ENCODE data around the gene CLK2. TPM values are rescaled to one million over a fixed set of nuclear protein-coding genes. Genes with fewer than 3 reads are reported as not detected.
"Not testable (repeated sequence)": the region's sequence is repeated elsewhere in the genome, so short reads cannot be mapped to it uniquely, and the experiment has no call there.

CLK2 gene
- total and polyA plus RNA-seq, 7 experiments from 2014 or later, result 16.7 to 137 (median 73.7) TPM

DNA sequence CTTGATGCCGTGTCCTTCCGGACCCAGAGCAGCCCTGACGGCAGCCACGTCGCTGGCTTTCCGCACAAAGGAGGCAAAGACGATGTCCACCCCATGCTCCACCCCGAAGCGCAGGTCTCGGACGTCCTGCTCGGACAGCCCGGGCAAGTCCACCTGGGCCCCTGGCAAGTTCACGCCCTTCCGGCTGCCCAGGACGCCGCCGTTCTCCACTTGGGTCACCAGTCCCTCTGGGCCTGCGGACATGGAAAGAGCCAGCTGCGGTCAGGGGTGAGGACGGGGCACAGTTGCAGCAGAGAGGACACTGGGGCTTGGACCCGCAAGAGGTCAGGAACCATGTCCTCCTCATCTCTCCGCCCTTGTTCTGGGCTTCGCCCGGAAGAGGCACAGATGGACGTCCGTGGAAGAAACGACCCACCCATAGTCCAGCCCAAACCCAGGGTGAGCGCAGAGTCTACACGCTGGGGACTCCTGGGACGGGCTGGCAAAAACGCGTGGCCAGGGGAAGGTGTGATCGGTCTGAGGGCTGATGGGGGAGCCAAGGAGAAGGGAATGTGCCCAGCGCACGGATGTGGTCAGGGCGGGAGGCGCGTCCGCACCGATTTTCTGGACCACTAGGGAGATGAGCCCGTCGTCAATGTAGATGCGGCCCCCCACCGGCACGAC lies 21.3 kb upstream of the CLK2 start:
- no peak for ATAC-seq
- Histone ChIP-seq H3K4me1 (ENCODE audit: control insufficient read depth in 2 of 2, insufficient read depth in 2 of 2, low read length in 2 of 2) (no peaks in the 10 kb centered on the region), H3K27me3 (ENCODE audit: control insufficient read depth in 2 of 2, insufficient read depth in 2 of 2, low read length in 2 of 2) (no peaks in the 10 kb centered on the region), H3K27ac (ENCODE audit: low read depth, low read length) (no peak overlapping the region), H3K4me3 (ENCODE audit: low read length) (no peak overlapping the region), H3K9me3 (ENCODE audit: control insufficient read depth in 2 of 3, low read length in 3 of 3) (no peaks in the 10 kb centered on the region), H3K36me3 (ENCODE audit: control insufficient read depth in 2 of 3, insufficient read depth in 3 of 3, low read length in 3 of 3) (no peaks in the 10 kb centered on the region)
- H3K4me3 Mint-ChIP-seq, result peak overlapping the region in 1 of 10 donors; percentile 65
- intact Hi-C loops (cut with micrococcal nuclease), result no loop called here
- POLR2A ChIA-PET, result no interaction called here
- H3K27me3 Mint-ChIP-seq, result peaks cover 31 to 56% (median 39%) of the 10 kb centered on the region in 5 donors
- CTCF ChIA-PET, result no interaction called here
- no peaks in the 10 kb centered on the region for H3K9me3 Mint-ChIP-seq
- H3K36me3 Mint-ChIP-seq, result no peaks in the 10 kb centered on the region
- peaks cover 3 to 15% (median 4%) of the 10 kb centered on the region in 7 donors for H3K4me1 Mint-ChIP-seq
- no peak overlapping the region for H3K27ac Mint-ChIP-seq
- no peak for DNase-seq

DNA sequence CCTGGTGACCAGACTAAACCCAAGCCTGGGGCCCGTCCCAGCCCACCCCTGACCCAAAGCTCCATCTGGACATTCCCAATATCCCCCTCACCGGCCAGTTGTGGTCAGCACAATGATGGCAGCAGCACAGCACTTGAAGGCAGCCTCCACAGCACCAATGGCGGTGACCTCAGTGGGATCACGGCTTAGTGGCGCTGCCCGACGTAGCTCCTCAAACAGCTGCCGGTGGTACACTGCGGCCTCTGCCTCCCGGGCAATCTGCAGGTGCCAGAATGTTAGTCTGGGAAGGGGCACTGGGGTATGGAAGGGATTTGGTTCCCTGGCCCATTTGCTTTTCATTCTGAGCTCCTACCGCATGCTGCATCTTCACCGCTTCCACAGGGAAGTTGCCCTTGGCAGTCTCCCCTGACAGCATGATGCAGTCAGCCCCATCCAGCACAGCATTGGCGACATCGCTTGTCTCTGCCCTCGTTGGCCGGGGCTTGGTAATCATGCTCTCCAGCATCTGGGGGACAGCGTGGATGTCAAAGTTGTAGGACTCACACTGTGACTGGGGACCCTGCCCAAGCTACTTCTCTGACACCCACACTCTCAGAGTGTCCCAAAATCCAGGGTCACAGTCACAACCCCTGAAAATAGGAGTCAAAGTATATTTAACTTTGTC lies 19.9 kb upstream of the CLK2 start:
- ATAC-seq (no peak), DNase-seq (no peak)
- H3K4me1 ChIP-seq (ENCODE audit: control insufficient read depth in 2 of 2, insufficient read depth in 2 of 2, low read length in 2 of 2), result no peaks in the 10 kb centered on the region
- H3K4me1 Mint-ChIP-seq, result peaks cover 3 to 15% (median 4%) of the 10 kb centered on the region in 7 donors
- H3K27ac Mint-ChIP-seq, result no peak overlapping the region
- no peaks in the 10 kb centered on the region for H3K27me3 ChIP-seq (ENCODE audit: control insufficient read depth in 2 of 2, insufficient read depth in 2 of 2, low read length in 2 of 2)
- no peak overlapping the region for H3K27ac ChIP-seq (ENCODE audit: low read depth, low read length)
- CTCF ChIA-PET, result no interaction called here
- no peaks in the 10 kb centered on the region for H3K9me3 Mint-ChIP-seq
- no peaks in the 10 kb centered on the region for H3K36me3 ChIP-seq (ENCODE audit: control insufficient read depth in 2 of 3, insufficient read depth in 3 of 3, low read length in 3 of 3)
- no peak overlapping the region for H3K4me3 ChIP-seq (ENCODE audit: low read length)
- H3K36me3 Mint-ChIP-seq, result no peaks in the 10 kb centered on the region
- intact Hi-C loops (cut with micrococcal nuclease), result no loop called here
- no peak overlapping the region for H3K4me3 Mint-ChIP-seq
- POLR2A ChIA-PET, result no interaction called here
- peaks cover 31 to 52% (median 39%) of the 10 kb centered on the region in 5 donors for H3K27me3 Mint-ChIP-seq
- no peaks in the 10 kb centered on the region for H3K9me3 ChIP-seq (ENCODE audit: control insufficient read depth in 2 of 3, low read length in 3 of 3)

- H3K4me1 Mint-ChIP-seq; H3K27me3 ChIP-seq (ENCODE audit: control insufficient read depth in 2 of 2, insufficient read depth in 2 of 2, low read length in 2 of 2): not testable (repeated sequence)
These were observed 17.7 kb upstream of the CLK2 start for GRCh38 chr1:155291006-155291405.

GRCh38 chr1:155287987-155288543 lies 14.8 kb upstream of the CLK2 start:
- H3K36me3 ChIP-seq (ENCODE audit: control insufficient read depth in 2 of 3, insufficient read depth in 3 of 3, low read length in 3 of 3), result no peaks in the 10 kb centered on the region
- intact Hi-C loops (cut with micrococcal nuclease), result no loop called here
- ATAC-seq (no peak), DNase-seq (no peak)
- Mint-ChIP-seq H3K4me3 (no peak overlapping the region), H3K9me3 (no peaks in the 10 kb centered on the region), H3K27ac (no peak overlapping the region), H3K27me3 (peaks cover 0 to 9% (median 0%) of the 10 kb centered on the region in 5 donors), H3K36me3 (no peaks in the 10 kb centered on the region), H3K4me1 (peaks cover 0 to 1% (median 0%) of the 10 kb centered on the region in 7 donors)
- POLR2A ChIA-PET, result no interaction called here
- no peaks in the 10 kb centered on the region for H3K27me3 ChIP-seq (ENCODE audit: control insufficient read depth in 2 of 2, insufficient read depth in 2 of 2, low read length in 2 of 2)
- CTCF ChIA-PET, result no interaction called here
- H3K27ac ChIP-seq (ENCODE audit: low read depth, low read length), result no peak overlapping the region
- no peaks in the 10 kb centered on the region for H3K4me1 ChIP-seq (ENCODE audit: control insufficient read depth in 2 of 2, insufficient read depth in 2 of 2, low read length in 2 of 2)
- no peaks in the 10 kb centered on the region for H3K9me3 ChIP-seq (ENCODE audit: control insufficient read depth in 2 of 3, low read length in 3 of 3)
- H3K4me3 ChIP-seq (ENCODE audit: low read length), result no peak overlapping the region

More at GRCh38 chr1:155291006-155291405, 17.7 kb upstream of the CLK2 start:
- H3K27ac Mint-ChIP-seq; DNase-seq; H3K9me3 Mint-ChIP-seq; CTCF ChIA-PET; H3K36me3 ChIP-seq (ENCODE audit: control insufficient read depth in 2 of 3, insufficient read depth in 3 of 3, low read length in 3 of 3); ATAC-seq; H3K27ac ChIP-seq (ENCODE audit: low read depth, low read length); H3K4me3 Mint-ChIP-seq; H3K36me3 Mint-ChIP-seq; H3K4me3 ChIP-seq (ENCODE audit: low read length); intact Hi-C loops (cut with micrococcal nuclease); POLR2A ChIA-PET; H3K9me3 ChIP-seq (ENCODE audit: control insufficient read depth in 2 of 3, low read length in 3 of 3); H3K4me1 ChIP-seq (ENCODE audit: control insufficient read depth in 2 of 2, insufficient read depth in 2 of 2, low read length in 2 of 2): not testable (repeated sequence)
- H3K27me3 Mint-ChIP-seq, result peaks cover 19 to 33% (median 20%) of the 10 kb centered on the region in 5 donors

GRCh38 chr1:155286544-155286943 lies 13.2 kb upstream of the CLK2 start:
- ChIA-PET POLR2A (no interaction called here), CTCF (no interaction called here)
- no peak overlapping the region for H3K27ac ChIP-seq (ENCODE audit: low read depth, low read length)
- DNase-seq (no peak), ATAC-seq (no peak)
- no peak overlapping the region for H3K4me3 ChIP-seq (ENCODE audit: low read length)
- H3K36me3 ChIP-seq (ENCODE audit: control insufficient read depth in 2 of 3, insufficient read depth in 3 of 3, low read length in 3 of 3), result no peaks in the 10 kb centered on the region
- Mint-ChIP-seq H3K4me1 (peaks cover 0 to 1% (median 0%) of the 10 kb centered on the region in 7 donors), H3K4me3 (no peak overlapping the region), H3K27ac (no peak overlapping the region), H3K36me3 (no peaks in the 10 kb centered on the region), H3K27me3 (peaks cover 0 to 5% (median 0%) of the 10 kb centered on the region in 5 donors), H3K9me3 (no peaks in the 10 kb centered on the region)
- H3K27me3 ChIP-seq (ENCODE audit: control insufficient read depth in 2 of 2, insufficient read depth in 2 of 2, low read length in 2 of 2), result no peaks in the 10 kb centered on the region
- intact Hi-C loops (cut with micrococcal nuclease), result no loop called here
- H3K9me3 ChIP-seq (ENCODE audit: control insufficient read depth in 2 of 3, low read length in 3 of 3), result no peaks in the 10 kb centered on the region
- no peaks in the 10 kb centered on the region for H3K4me1 ChIP-seq (ENCODE audit: control insufficient read depth in 2 of 2, insufficient read depth in 2 of 2, low read length in 2 of 2)

- peaks cover 0 to 1% (median 0%) of the 10 kb centered on the region in 7 donors for H3K4me1 Mint-ChIP-seq
- CTCF ChIA-PET, result interaction anchor here (1.0 kb wide), 1 partner anchor 194 kb away, joined by 4 read pairs; no protein-coding TSS in a partner anchor
- intact Hi-C loops (cut with micrococcal nuclease), result no loop called here
These were observed 12.3 kb upstream of the CLK2 start for GRCh38 chr1:155285631-155286044.

More at GRCh38 chr1:155285631-155286044, 12.3 kb upstream of the CLK2 start:
- H3K27me3 Mint-ChIP-seq, result peaks cover 0 to 5% (median 0%) of the 10 kb centered on the region in 5 donors
- POLR2A ChIA-PET, result no interaction called here
- H3K4me3 Mint-ChIP-seq, result no peak overlapping the region
- H3K9me3 Mint-ChIP-seq, result no peaks in the 10 kb centered on the region
- no peaks in the 10 kb centered on the region for H3K36me3 ChIP-seq (ENCODE audit: control insufficient read depth in 2 of 3, insufficient read depth in 3 of 3, low read length in 3 of 3)
- H3K9me3 ChIP-seq (ENCODE audit: control insufficient read depth in 2 of 3, low read length in 3 of 3), result no peaks in the 10 kb centered on the region
- H3K36me3 Mint-ChIP-seq, result no peaks in the 10 kb centered on the region
- no peak overlapping the region for H3K27ac Mint-ChIP-seq
- H3K4me3 ChIP-seq (ENCODE audit: low read length), result no peak overlapping the region
- H3K27me3 ChIP-seq (ENCODE audit: control insufficient read depth in 2 of 2, insufficient read depth in 2 of 2, low read length in 2 of 2), result no peaks in the 10 kb centered on the region
- DNase-seq, result no peak
- no peak overlapping the region for H3K27ac ChIP-seq (ENCODE audit: low read depth, low read length)
- ATAC-seq, result no peak
- H3K4me1 ChIP-seq (ENCODE audit: control insufficient read depth in 2 of 2, insufficient read depth in 2 of 2, low read length in 2 of 2), result no peaks in the 10 kb centered on the region
